NT2/D1 (cell line): ENCODE results near the gene AQP11.

Experiments used
- DNase-seq: peaks from one replicate; pipeline ENCODE4 v3.0.0-alpha.2; 2011; ENCODE audit warnings: low read depth, low spot score
- H3K27me3 ChIP-seq: 2 replicates; pipeline ENCODE4 v1.6.0; 2011; ENCODE audit warnings: mild to moderate bottlenecking; ENCODE audit not compliant: insufficient read length, insufficient read depth
- H3K36me3 ChIP-seq: 2 replicates; pipeline ENCODE4 v1.6.1; 2011; ENCODE audit warnings: mild to moderate bottlenecking, low read length, mixed read lengths; ENCODE audit not compliant: insufficient read depth, insufficient read length
- H3K4me1 ChIP-seq: 2 replicates; pipeline ENCODE4 v1.5.1; 2011; ENCODE audit not compliant: insufficient read depth, insufficient read length
- H3K4me3 ChIP-seq: 2 replicates; pipeline ENCODE4 v1.5.1; 2011; ENCODE audit warnings: low read depth; ENCODE audit not compliant: insufficient read length
- H3K9ac ChIP-seq: 2 replicates; pipeline ENCODE4 v1.6.0; 2011; ENCODE audit warnings: low read depth; ENCODE audit not compliant: insufficient read length
- H3K9me3 ChIP-seq: 2 replicates; pipeline ENCODE4 v1.5.1; 2011; ENCODE audit warnings: mild to moderate bottlenecking, low read length; ENCODE audit not compliant: insufficient read depth
- SUZ12 ChIP-seq: IDR thresholded peaks from 2 replicates; pipeline ENCODE4 v1.6.1; 2011; ENCODE audit not compliant: insufficient read length, insufficient read depth; ENCODE audit errors: extremely low read depth
- YY1 ChIP-seq: IDR thresholded peaks from 2 replicates; pipeline ENCODE4 v1.6.1; 2011; ENCODE audit not compliant: insufficient read length, insufficient read depth
- ZNF274 ChIP-seq: IDR thresholded peaks from 2 replicates; pipeline ENCODE4 v1.6.1; 2011; ENCODE audit warnings: mild to moderate bottlenecking, low read depth, low read length

Gene AQP11

GRCh38 chr11:77557553-77557952 lies 32.2 kb upstream of the AQP11 start:
- H3K9me3 ChIP-seq = 0 out of 2 replicates have a peak, but pooled peaks cover 6% of the 10 kb centered on the region
- H3K4me1 ChIP-seq = no peaks in the 10 kb centered on the region
- H3K27me3 ChIP-seq = no peaks in the 10 kb centered on the region
- H3K9ac ChIP-seq = no peak overlapping the region
- H3K36me3 ChIP-seq = no peaks in the 10 kb centered on the region
- TF ChIP-seq YY1 = no peak
- TF ChIP-seq ZNF274 = no peak
- no peak for TF ChIP-seq SUZ12
- no peak overlapping the region for H3K4me3 ChIP-seq
- peak; percentile 51 for DNase-seq

GRCh38 chr11:77558380-77558779 lies 31.4 kb upstream of the AQP11 start:
- Histone ChIP-seq H3K4me3 (no peak overlapping the region), H3K9me3 (0 out of 2 replicates have a peak, but pooled peaks cover 6% of the 10 kb centered on the region), H3K4me1 (no peaks in the 10 kb centered on the region), H3K36me3 (no peaks in the 10 kb centered on the region), H3K9ac (no peak overlapping the region), H3K27me3 (no peaks in the 10 kb centered on the region)
- TF ChIP-seq ZNF274 (no peak), SUZ12 (no peak), YY1 (no peak)
- DNase-seq = no peak

DNA sequence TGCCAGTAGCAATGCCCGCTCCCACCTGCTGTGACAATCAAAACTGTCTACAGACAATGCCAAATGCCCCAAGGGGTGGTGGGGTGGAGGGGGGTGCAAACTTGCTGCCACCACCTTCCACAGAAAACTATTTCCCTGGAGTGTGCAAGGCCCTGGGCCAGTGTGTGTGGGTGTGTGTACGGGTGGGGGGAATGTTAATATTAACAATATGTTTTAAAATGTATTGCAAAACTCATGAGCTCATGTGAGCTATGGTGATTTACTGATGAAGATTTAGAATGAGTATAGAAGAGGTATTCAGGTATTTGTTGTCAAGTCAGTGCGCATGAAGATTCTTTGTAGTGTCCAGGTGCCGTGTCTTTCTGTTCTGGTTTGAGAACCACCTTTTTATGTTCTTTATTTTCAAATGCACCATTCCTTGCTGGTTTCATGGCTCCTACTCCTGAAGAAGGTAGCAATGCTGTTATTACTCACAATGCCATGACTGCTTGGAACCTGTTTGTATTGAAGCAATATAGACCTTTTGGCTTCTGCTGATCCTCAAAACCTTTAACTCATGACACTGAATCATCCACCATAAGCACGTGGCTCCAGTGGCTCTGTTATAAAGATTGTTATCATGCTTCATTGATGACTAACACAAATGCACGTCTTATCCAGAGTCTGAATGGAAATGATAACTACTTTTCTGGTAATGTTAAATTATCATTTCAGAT lies 29.9 kb upstream of the AQP11 start:
- Histone ChIP-seq H3K9ac (no peak overlapping the region), H3K27me3 (no peaks in the 10 kb centered on the region), H3K36me3 (no peaks in the 10 kb centered on the region), H3K4me1 (no peaks in the 10 kb centered on the region), H3K4me3 (no peak overlapping the region), H3K9me3 (no peaks in the 10 kb centered on the region)
- no peak for TF ChIP-seq SUZ12
- TF ChIP-seq YY1 = no peak
- DNase-seq = no peak

- Histone ChIP-seq H3K4me3 (no peak overlapping the region), H3K9ac (no peak overlapping the region), H3K9me3 (no peaks in the 10 kb centered on the region), H3K4me1 (no peaks in the 10 kb centered on the region), H3K36me3 (no peaks in the 10 kb centered on the region), H3K27me3 (no peaks in the 10 kb centered on the region)
- DNase-seq = no peak
- TF ChIP-seq YY1 (no peak), ZNF274 (no peak), SUZ12 (no peak)
Measured at GRCh38 chr11:77560605-77561004, 29.1 kb upstream of the AQP11 start.

DNA sequence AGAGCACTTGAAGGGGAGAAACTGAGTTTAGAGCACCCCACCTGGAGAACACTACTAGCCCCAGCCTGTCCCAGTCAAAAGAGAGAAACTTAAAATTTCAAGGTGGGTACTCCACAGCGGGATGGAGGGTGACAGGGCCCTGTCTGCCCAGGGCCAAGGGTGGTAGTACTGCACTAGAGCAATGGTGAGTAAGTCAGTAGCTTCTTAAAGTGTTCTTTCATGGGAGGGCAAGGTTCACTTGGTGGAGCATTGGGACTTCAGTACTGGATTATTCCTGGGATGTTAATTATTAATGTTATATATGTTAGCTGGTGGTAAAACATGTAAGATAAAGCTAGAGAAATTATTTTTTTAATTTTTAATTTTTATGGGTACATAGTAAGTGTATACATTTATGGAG lies 28.5 kb upstream of the AQP11 start:
- DNase-seq = no peak
- Histone ChIP-seq H3K27me3 (no peaks in the 10 kb centered on the region), H3K4me3 (no peak overlapping the region), H3K4me1 (no peaks in the 10 kb centered on the region), H3K36me3 (no peaks in the 10 kb centered on the region), H3K9ac (no peak overlapping the region), H3K9me3 (no peaks in the 10 kb centered on the region)
- no peak for TF ChIP-seq ZNF274
- no peak for TF ChIP-seq YY1
- TF ChIP-seq SUZ12 = no peak

DNA sequence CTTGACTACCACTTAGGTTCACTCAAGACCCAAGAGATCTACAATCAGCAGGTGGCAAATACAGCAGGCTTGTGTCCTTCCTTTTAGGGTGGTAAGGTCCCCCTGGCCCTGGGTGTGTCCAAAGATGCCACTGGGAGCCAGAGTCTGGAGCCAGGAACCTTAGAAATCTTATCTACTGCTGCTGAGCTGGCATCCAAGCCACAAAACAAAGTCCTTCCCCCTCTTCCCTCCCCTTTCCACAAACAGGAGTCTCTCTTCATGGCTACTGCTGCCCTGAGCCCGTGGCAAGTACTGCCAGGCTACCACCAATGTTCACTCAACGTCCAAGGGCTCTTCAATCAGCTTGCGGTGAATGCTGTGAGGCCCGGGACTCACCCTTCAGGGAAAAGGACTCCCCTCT lies 21.4 kb upstream of the AQP11 start:
- Histone ChIP-seq H3K9me3 (no peaks in the 10 kb centered on the region), H3K4me1 (peaks cover 10% of the 10 kb centered on the region), H3K36me3 (no peaks in the 10 kb centered on the region), H3K27me3 (no peaks in the 10 kb centered on the region), H3K9ac (no peak overlapping the region), H3K4me3 (no peak overlapping the region)
- no peak for DNase-seq
- TF ChIP-seq ZNF274 = no peak
- no peak for TF ChIP-seq YY1
- TF ChIP-seq SUZ12 = no peak

DNA sequence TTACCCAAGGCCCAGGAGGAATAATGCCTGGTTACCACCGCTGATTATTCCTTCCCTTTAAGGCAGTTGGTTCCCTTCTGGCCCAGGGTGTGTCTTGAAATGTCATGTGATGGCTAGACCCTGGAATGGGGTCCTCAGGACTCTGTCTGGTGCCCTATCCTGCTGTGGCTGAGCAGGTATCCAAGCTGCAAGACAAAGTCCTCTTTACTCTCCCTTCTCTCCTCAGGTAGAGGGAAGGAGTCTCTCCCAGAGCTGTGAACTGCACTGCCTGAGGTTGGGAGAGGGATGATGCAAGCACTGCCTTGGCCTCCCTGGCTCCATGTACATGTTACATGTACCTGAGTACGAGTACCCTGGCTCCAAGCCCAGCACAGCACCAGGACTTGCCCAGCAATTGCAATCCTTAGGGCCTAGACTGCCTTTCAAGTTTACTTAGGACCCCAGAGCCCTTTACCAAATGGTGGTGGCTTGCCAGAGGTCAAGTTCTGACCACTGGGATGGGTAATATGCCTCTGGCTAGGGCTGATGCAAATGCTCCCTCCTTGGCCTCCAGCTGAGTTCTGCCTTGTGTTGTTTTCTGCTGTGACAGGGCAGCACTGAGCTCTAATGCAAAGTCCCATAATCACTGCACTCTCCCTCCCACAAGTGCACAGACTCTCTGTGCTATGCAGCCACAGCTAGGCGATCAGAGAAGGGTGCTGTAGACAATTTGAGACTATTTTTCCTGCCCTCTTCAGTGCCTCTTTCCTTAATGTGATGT lies 20.7 kb upstream of the AQP11 start:
- Histone ChIP-seq H3K9ac (no peak overlapping the region), H3K4me1 (peaks cover 10% of the 10 kb centered on the region), H3K4me3 (no peak overlapping the region), H3K9me3 (no peaks in the 10 kb centered on the region), H3K36me3 (no peaks in the 10 kb centered on the region), H3K27me3 (no peaks in the 10 kb centered on the region)
- no peak for DNase-seq
- TF ChIP-seq SUZ12 (no peak), YY1 (no peak), ZNF274 (no peak)
